ENCODE measurements around the gene SMU1.

DNA sequence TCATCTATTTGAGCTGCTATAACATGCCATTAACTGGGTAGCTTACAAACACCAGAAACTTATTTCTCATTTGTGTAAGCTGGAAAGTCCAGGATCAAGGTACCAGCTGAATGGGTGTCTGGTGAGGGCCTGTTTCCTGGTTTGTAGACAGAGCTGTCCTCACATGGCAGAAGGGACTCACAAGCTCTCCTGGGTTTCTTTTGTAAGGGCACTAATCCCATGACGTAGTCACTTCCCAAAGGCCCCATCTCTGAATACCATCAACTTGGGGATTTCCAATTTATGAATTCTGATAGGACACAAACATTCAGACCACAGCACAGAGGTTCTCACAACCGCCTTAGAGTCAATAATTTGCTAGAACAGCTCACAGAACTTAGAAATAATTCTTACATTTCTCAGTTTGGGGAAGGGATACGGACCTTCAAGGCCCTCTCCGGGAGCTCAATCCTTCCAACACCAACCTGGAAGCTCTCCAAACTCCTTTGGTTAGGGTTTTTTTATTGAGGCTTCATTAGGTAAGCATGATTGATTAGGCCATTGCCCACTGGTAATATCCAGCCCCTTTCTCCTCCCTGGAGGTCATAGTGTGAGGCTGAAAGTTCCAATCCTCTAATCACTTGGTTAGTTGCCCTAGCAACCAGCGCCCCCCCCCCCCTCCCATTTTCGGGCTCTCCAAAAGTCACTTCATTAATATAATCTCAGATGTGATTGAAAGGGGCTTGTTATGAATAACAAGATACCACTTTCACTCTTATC, 59.0 kb downstream of the SMU1 start:
- TF ChIP-seq, protein P1, sequence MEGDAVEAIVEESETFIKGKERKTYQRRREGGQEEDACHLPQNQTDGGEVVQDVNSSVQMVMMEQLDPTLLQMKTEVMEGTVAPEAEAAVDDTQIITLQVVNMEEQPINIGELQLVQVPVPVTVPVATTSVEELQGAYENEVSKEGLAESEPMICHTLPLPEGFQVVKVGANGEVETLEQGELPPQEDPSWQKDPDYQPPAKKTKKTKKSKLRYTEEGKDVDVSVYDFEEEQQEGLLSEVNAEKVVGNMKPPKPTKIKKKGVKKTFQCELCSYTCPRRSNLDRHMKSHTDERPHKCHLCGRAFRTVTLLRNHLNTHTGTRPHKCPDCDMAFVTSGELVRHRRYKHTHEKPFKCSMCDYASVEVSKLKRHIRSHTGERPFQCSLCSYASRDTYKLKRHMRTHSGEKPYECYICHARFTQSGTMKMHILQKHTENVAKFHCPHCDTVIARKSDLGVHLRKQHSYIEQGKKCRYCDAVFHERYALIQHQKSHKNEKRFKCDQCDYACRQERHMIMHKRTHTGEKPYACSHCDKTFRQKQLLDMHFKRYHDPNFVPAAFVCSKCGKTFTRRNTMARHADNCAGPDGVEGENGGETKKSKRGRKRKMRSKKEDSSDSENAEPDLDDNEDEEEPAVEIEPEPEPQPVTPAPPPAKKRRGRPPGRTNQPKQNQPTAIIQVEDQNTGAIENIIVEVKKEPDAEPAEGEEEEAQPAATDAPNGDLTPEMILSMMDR (IDR thresholded peaks at IDR 0.05): no peak
- TF ChIP-seq POLR2AphosphoS5 (IDR thresholded peaks at IDR 0.05) (no peak), POLR2A (IDR thresholded peaks at IDR 0.05) (no peak)
